Fibroblast of lung (primary cell): ENCODE results near the gene DMBX1. TPM values are rescaled to one million over a fixed set of nuclear protein-coding genes. Genes with fewer than 3 reads are reported as not detected.

Experiments used
- DNase-seq, 2 donors: peaks; one replicate each; pipeline versions ENCODE4 v3.0.0 to v3.0.0-alpha.2; 2010; ENCODE audit warnings: low read depth in 2 of 2
- H2AFZ ChIP-seq: 2 replicates; pipeline ENCODE4 v1.5.1; 2012; ENCODE audit warnings: low read length, control low read depth, inconsistent platforms
- H3K27ac ChIP-seq: 2 replicates; pipeline ENCODE4 v1.5.1; 2011; ENCODE audit warnings: low read length, control low read depth; ENCODE audit not compliant: insufficient read depth
- H3K27me3 ChIP-seq: 2 replicates; pipeline ENCODE4 v1.5.1; 2011; ENCODE audit warnings: mild to moderate bottlenecking, low read length; ENCODE audit not compliant: control insufficient read depth, insufficient read depth
- H3K36me3 ChIP-seq: 2 replicates; pipeline ENCODE4 v1.5.1; 2011; ENCODE audit warnings: low read length; ENCODE audit not compliant: control insufficient read depth, insufficient read depth
- H3K4me1 ChIP-seq: 2 replicates; pipeline ENCODE4 v1.5.1; 2011; ENCODE audit warnings: low read length; ENCODE audit not compliant: control insufficient read depth, insufficient read depth; ENCODE audit errors: extremely low read depth
- H3K4me2 ChIP-seq: 2 replicates; pipeline ENCODE4 v1.5.1; 2011; ENCODE audit warnings: low read length, control low read depth; ENCODE audit not compliant: insufficient read depth; ENCODE audit errors: extremely low read depth
- H3K4me3 ChIP-seq, 4 experiments: fragments of 200-600 bp in 1 of 4; sonication (generic) in 1 of 4; replicated peaks in 1 of 4; 2 replicates each; pipeline ENCODE4 v1.5.1; 2011 to 2016; ENCODE audit warnings: low read length in 4 of 4, low read depth in 3 of 4, mild to moderate bottlenecking in 3 of 4, control low read depth in 2 of 4, inconsistent platforms in 1 of 4, mixed read lengths in 1 of 4; ENCODE audit not compliant: insufficient read depth in 1 of 4; ENCODE audit errors: control extremely low read depth in 1 of 4
- H3K79me2 ChIP-seq: 2 replicates; pipeline ENCODE4 v1.5.1; 2012; ENCODE audit warnings: mild to moderate bottlenecking, low read length, inconsistent platforms; ENCODE audit not compliant: control insufficient read depth, insufficient read depth
- H3K9ac ChIP-seq: 2 replicates; pipeline ENCODE4 v1.5.1; 2011; ENCODE audit warnings: mild to moderate bottlenecking, low read length, control low read depth; ENCODE audit not compliant: insufficient read depth
- H3K9me3 ChIP-seq: 2 replicates; pipeline ENCODE4 v1.5.1; 2012; ENCODE audit warnings: low read depth, low read length; ENCODE audit not compliant: control insufficient read depth, insufficient read depth
- H4K20me1 ChIP-seq: 2 replicates; pipeline ENCODE4 v1.5.1; 2011; ENCODE audit warnings: low read length; ENCODE audit not compliant: control insufficient read depth, insufficient read depth; ENCODE audit errors: extremely low read depth
- EZH2 ChIP-seq: IDR thresholded peaks from 2 replicates; pipeline ENCODE4 v1.5.1; 2012; ENCODE audit warnings: low read length, control low read depth, mild to moderate bottlenecking; ENCODE audit errors: missing control alignments
- polyA plus RNA-seq, 2 donors: library from polyadenylated mRNA; depleted of rRNA in 1 of 2; stranded (reverse) in 1 of 2; unstranded in 1 of 2; fragments of >200 nt; gene quantifications; 2 replicates each; pipeline ENCODE4 v1.2.1, GENCODE V29; 2011 to 2012; ENCODE audit warnings: missing spikeins in 1 of 2
- total RNA-seq: library from RNA; depleted of rRNA; stranded (reverse); fragments of >200 nt; gene quantifications from 2 replicates; pipeline ENCODE4 v1.2.1, GENCODE V29; 2014
- TF ChIP-seq, protein P1 (sequence below), 2 donors: IDR thresholded peaks in 1 of 2; conservative IDR thresholded peaks in 1 of 2; 1 replicate in 1 of 2; 2 replicates in 1 of 2; pipeline ENCODE4 v1.5.1; 2011 to 2012; ENCODE audit warnings: low read length in 2 of 2, control low read depth in 1 of 2, inconsistent platforms in 1 of 2, low read depth in 1 of 2, mild to moderate bottlenecking in 1 of 2

The DMBX1 gene
- total and polyA plus RNA-seq, 2 donors (not counting 1 experiment from before 2014, with no cell fraction given), result not detected

DNA sequence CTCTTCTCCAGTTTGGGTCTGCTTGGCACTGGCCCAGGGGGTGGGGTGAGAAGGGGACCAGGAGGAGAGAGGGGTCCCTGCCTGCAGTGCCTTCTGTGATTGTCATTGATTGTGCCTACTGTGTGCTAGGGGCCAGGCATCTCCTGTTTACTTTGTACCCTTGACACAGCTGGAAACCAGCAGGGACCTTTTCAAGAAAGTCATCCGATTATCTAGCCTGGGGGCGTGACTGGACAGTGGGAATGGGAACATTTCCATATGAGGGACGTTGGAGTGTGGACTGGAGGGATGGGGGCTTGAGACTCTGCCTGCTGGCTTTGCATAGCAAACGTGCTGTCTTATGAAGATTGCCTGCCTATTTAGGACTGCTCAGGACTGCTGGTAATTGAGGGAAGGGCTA is 19.8 kb upstream of the DMBX1 start:
- Histone ChIP-seq H3K79me2 (no peaks in the 10 kb centered on the region), H3K4me3 (no peak overlapping the region), H2AFZ (no peak overlapping the region), H3K27me3 (peaks cover 23% of the 10 kb centered on the region), H4K20me1 (no peaks in the 10 kb centered on the region), H3K4me1 (peaks cover 2% of the 10 kb centered on the region), H3K9me3 (no peaks in the 10 kb centered on the region), H3K9ac (no peak overlapping the region), H3K27ac (no peak overlapping the region), H3K4me2 (no peak overlapping the region), H3K36me3 (no peaks in the 10 kb centered on the region)
- DNase-seq, result no peak
- peak; percentile 23 for TF ChIP-seq EZH2
- TF ChIP-seq, protein P1, sequence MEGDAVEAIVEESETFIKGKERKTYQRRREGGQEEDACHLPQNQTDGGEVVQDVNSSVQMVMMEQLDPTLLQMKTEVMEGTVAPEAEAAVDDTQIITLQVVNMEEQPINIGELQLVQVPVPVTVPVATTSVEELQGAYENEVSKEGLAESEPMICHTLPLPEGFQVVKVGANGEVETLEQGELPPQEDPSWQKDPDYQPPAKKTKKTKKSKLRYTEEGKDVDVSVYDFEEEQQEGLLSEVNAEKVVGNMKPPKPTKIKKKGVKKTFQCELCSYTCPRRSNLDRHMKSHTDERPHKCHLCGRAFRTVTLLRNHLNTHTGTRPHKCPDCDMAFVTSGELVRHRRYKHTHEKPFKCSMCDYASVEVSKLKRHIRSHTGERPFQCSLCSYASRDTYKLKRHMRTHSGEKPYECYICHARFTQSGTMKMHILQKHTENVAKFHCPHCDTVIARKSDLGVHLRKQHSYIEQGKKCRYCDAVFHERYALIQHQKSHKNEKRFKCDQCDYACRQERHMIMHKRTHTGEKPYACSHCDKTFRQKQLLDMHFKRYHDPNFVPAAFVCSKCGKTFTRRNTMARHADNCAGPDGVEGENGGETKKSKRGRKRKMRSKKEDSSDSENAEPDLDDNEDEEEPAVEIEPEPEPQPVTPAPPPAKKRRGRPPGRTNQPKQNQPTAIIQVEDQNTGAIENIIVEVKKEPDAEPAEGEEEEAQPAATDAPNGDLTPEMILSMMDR (conservative IDR thresholded peaks at IDR 0.05 in 1 of 2, IDR thresholded peaks at IDR 0.05 in 1 of 2; ENCODE audit: low read depth in 1 of 2, low read length in 2 of 2), result no peak

DNA sequence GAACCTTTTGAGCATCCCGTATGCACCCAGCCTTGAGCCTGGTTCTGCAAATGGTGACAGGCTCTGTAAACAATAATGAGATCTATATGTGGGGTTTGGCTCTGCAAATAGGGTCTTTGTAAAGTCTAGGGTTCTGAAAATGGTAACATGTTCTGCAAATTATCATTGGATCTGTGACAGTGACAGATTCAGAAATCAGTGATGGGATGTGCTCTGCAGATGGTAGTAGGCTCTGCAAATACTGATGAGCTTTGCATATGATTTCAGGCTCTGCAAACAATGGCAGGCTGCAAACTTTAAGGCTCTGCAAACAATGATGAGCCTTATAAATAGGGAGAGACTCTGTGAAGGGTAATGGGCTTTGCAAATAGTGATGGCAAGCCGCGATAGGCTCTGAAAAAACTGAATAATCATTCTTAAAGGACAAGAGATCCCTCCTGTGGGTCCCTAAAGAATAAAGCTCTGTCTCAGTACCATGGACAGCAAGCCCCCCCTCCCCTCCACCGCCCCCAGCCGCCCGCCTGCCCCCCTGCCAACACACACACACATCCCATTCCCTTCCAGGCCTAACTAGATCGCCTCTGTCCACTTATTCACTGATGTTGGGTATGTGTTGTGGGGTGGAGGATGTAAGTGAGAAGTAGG is 17.7 kb upstream of the DMBX1 start:
- TF ChIP-seq, protein P1 (conservative IDR thresholded peaks at IDR 0.05 in 1 of 2, IDR thresholded peaks at IDR 0.05 in 1 of 2; ENCODE audit: low read depth in 1 of 2, low read length in 2 of 2), result no peak
- TF ChIP-seq EZH2, result no peak
- no peak overlapping the region for H3K27ac ChIP-seq
- H3K27me3 ChIP-seq, result peaks cover 11% of the 10 kb centered on the region

DNA sequence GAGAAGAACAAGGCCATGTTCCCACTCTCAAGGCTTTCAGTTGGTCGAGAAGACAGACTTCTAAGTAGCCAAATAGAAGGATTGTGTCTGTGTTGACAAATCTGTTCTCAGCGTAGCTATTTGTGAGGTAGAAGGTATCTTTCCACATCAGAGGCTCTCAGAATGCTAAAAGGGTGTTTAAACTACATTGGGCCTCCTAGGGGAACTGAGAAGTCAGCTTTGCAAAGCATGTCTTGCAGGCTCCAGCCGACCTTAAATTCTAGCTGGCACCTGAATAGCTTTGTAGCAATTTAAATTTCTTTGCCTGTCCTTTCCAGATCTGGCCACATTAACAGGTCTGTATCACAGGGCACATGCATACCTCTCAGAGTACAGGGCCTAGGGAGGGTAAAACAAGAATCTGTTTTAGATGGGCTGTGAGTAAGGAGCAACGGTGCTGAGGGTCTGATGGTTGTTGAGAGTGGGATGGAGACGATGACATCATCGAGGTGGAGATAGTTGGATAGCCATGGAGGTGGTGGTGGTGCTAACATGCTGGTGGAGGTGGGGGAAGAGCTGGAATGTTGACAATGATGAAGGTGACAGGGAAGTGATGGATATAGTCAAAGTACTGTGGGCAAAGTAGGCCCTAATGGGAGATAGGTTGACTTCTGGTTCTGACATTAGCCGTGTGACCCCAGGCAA is 17.0 kb upstream of the DMBX1 start:
- Histone ChIP-seq H3K9ac (no peak overlapping the region), H3K4me2 (no peak overlapping the region), H3K27ac (no peak overlapping the region), H3K9me3 (no peaks in the 10 kb centered on the region), H3K79me2 (no peaks in the 10 kb centered on the region), H4K20me1 (no peaks in the 10 kb centered on the region), H3K36me3 (no peaks in the 10 kb centered on the region), H3K27me3 (peaks cover 4% of the 10 kb centered on the region), H3K4me1 (no peaks in the 10 kb centered on the region), H3K4me3 (no peak overlapping the region), H2AFZ (no peak overlapping the region)
- no peak for DNase-seq
- TF ChIP-seq, protein P1 (conservative IDR thresholded peaks at IDR 0.05 in 1 of 2, IDR thresholded peaks at IDR 0.05 in 1 of 2; ENCODE audit: low read depth in 1 of 2, low read length in 2 of 2), result no peak
- TF ChIP-seq EZH2, result no peak

More for the DNA sequence above, 17.7 kb upstream of the DMBX1 start:
- Histone ChIP-seq H3K4me2 (no peak overlapping the region), H4K20me1 (no peaks in the 10 kb centered on the region), H2AFZ (no peak overlapping the region), H3K9ac (no peak overlapping the region), H3K79me2 (no peaks in the 10 kb centered on the region), H3K9me3 (no peaks in the 10 kb centered on the region), H3K4me3 (no peak overlapping the region), H3K36me3 (no peaks in the 10 kb centered on the region), H3K4me1 (peaks cover under 1% of the 10 kb centered on the region)
- DNase-seq, result no peak
